HUES64 (cell line): ENCODE measurements around the gene TMEM161B.
A peak's percentile ranks its signal among the peaks of the same experiment; 100 is the strongest.

ENCODE experiments used
- H3K27ac ChIP-seq: 2 replicates; pipeline ENCODE4 v1.7.0; 2013; ENCODE audit warnings: low read depth, low read length, inconsistent platforms
- H3K27me3 ChIP-seq: 2 replicates; pipeline ENCODE4 v1.6.1; 2013; ENCODE audit warnings: mild to moderate bottlenecking, low read length; ENCODE audit not compliant: insufficient read depth
- H3K36me3 ChIP-seq: 2 replicates; pipeline ENCODE4 v1.6.1; 2013; ENCODE audit warnings: mild to moderate bottlenecking, low read length; ENCODE audit not compliant: insufficient read depth
- H3K4me1 ChIP-seq: 2 replicates; pipeline ENCODE4 v1.6.1; 2013; ENCODE audit warnings: mild to moderate bottlenecking, low read length, moderate library complexity; ENCODE audit not compliant: insufficient read depth
- H3K4me3 ChIP-seq: 2 replicates; pipeline ENCODE4 v1.5.1; 2013; ENCODE audit warnings: mild to moderate bottlenecking, low read length, moderate library complexity
- H3K9ac ChIP-seq: 2 replicates; pipeline ENCODE4 v1.6.1; 2013; ENCODE audit warnings: mild to moderate bottlenecking, low read depth, low read length
- H3K9me3 ChIP-seq: 2 replicates; pipeline ENCODE4 v1.6.1; 2013; ENCODE audit warnings: low read depth, low read length; ENCODE audit not compliant: insufficient read depth
- WGBS: fragments of 150-250, 120-280 bp; methylation state at CpG from one replicate; pipeline ENCODE4 v1.1.7; 2013; ENCODE audit warnings: missing lambda C conversion rate; 5-methylcytosine and 5-hydroxymethylcytosine counted together

The TMEM161B gene

GRCh38 chr5:88172847-88173758 is 95.5 kb downstream of the TMEM161B start:
- 59% methylated on average over 14 of the region's 14 CpGs for WGBS
- H3K27ac ChIP-seq: no peak overlapping the region
- H3K36me3 ChIP-seq: no peaks in the 10 kb centered on the region
- no peak overlapping the region for H3K9ac ChIP-seq
- H3K27me3 ChIP-seq: no peaks in the 10 kb centered on the region
- H3K4me3 ChIP-seq: no peak overlapping the region
- H3K9me3 ChIP-seq: peaks cover 13% of the 10 kb centered on the region; the same call in 1 of the 2 replicates
- H3K4me1 ChIP-seq: peaks cover 6% of the 10 kb centered on the region; the same call in 1 of the 2 replicates

GRCh38 chr5:88159591-88159990 is 109.1 kb downstream of the TMEM161B start:
- WGBS: 97% methylated on average over 5 of the region's 7 CpGs
- Histone ChIP-seq H3K9me3 (no peaks in the 10 kb centered on the region), H3K4me1 (no peaks in the 10 kb centered on the region), H3K36me3 (no peaks in the 10 kb centered on the region), H3K27ac (no peak overlapping the region), H3K4me3 (no peak overlapping the region), H3K9ac (no peak overlapping the region), H3K27me3 (no peaks in the 10 kb centered on the region)

- Histone ChIP-seq H3K4me1 (no peaks in the 10 kb centered on the region), H3K27me3 (no peaks in the 10 kb centered on the region), H3K9ac (no peak overlapping the region), H3K4me3 (no peak overlapping the region), H3K27ac (no peak overlapping the region), H3K36me3 (no peaks in the 10 kb centered on the region), H3K9me3 (no peaks in the 10 kb centered on the region)
- 92% methylated on average over 2 of the region's 2 CpGs for WGBS
Observed at GRCh38 chr5:88158056-88158455, 110.6 kb downstream of the TMEM161B start.

DNA sequence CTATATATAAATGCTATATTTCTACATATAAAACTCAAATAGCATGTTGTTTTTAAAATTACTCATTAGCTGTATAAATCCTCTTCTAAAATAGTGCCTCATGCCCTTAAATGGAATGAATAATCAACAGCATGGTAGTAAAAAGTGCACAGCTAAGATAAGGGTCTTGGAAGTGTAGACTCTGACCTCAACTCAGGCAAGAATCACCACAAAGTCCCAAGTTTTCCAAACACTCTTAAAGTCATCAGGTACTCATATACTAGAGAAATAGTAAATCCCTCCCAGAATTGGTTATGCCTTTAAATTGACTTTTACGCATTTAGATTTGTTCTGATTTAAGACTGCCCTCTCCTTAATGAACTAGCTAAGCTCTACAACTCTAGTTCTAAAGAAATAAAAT is 113.8 kb downstream of the TMEM161B start:
- Histone ChIP-seq H3K36me3 (no peaks in the 10 kb centered on the region), H3K4me3 (no peak overlapping the region), H3K9me3 (peaks cover 9% of the 10 kb centered on the region; the same call in 1 of the 2 replicates), H3K27me3 (no peaks in the 10 kb centered on the region), H3K9ac (no peak overlapping the region), H3K27ac (no peak overlapping the region), H3K4me1 (no peaks in the 10 kb centered on the region)
- 95% methylated on average over 1 of the region's 1 CpG for WGBS

GRCh38 chr5:88150747-88151146 is 117.9 kb downstream of the TMEM161B start:
- H3K27ac ChIP-seq: no peak overlapping the region
- H3K9me3 ChIP-seq: peaks cover 9% of the 10 kb centered on the region; the same call in 1 of the 2 replicates
- no peak overlapping the region for H3K4me3 ChIP-seq
- H3K9ac ChIP-seq: no peak overlapping the region
- H3K4me1 ChIP-seq: peaks cover 9% of the 10 kb centered on the region
- no peaks in the 10 kb centered on the region for H3K36me3 ChIP-seq
- H3K27me3 ChIP-seq: peaks cover 22% of the 10 kb centered on the region

DNA sequence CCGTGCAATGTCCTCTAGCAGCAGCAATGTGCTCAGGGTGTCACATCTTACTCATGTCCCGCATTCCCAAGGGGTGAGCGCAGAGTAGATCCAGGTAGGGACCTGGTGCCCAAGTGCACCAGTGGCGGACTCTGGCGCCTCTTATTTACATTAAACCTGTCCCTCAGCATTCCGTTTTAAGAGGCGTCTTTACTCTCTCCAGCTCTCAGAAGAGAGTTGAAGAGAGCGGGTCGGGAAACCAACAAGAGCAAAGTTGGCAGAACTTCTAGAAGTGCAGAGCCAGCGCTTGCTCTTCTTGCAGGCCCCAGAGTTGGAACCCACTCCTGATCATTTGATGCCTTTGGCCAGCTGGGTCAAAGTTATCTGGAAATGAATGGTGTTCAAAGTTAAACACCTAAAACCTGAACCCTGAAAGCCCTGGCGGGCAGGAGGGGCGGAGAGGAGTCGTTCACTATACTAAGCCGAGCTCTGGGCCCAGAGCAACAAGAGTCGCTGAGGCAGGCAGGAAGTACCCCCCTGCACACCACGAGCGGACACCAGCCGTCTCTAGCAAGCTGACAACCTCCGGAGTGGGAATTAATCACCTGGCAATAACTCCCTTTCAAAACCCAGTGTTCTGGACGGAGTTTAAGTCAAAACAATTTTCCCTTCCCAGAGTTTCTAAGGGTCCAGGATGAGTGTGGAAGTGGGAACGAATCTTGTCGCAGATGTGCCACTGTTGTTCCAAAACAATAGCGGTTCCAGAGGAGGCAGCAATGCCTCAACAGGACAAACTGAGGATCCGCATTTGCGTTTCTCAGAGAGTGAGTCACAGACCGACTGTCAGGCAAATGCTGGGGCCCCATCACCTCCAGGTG is 122.8 kb downstream of the TMEM161B start:
- no peaks in the 10 kb centered on the region for H3K36me3 ChIP-seq
- WGBS: 28% methylated on average over 26 of the region's 26 CpGs
- peaks cover 38% of the 10 kb centered on the region for H3K4me1 ChIP-seq
- H3K9me3 ChIP-seq: peaks cover 6% of the 10 kb centered on the region; the same call in 1 of the 2 replicates
- peaks cover 66% of the 10 kb centered on the region for H3K27me3 ChIP-seq
- no peak overlapping the region for H3K9ac ChIP-seq
- H3K4me3 ChIP-seq: peak overlapping the region; percentile 30
- H3K27ac ChIP-seq: no peak overlapping the region

- no peak overlapping the region for H3K9ac ChIP-seq
- H3K27ac ChIP-seq: no peak overlapping the region
- H3K4me1 ChIP-seq: peaks cover 38% of the 10 kb centered on the region
- WGBS: 47% methylated on average over 16 of the region's 16 CpGs
- no peaks in the 10 kb centered on the region for H3K9me3 ChIP-seq
- no peaks in the 10 kb centered on the region for H3K36me3 ChIP-seq
- H3K27me3 ChIP-seq: peaks cover 72% of the 10 kb centered on the region
- H3K4me3 ChIP-seq: peak overlapping the region; percentile 30; the same call in 1 of the 2 replicates
Observed at GRCh38 chr5:88145221-88145610, 123.4 kb downstream of the TMEM161B start.
